K562 (cell line): ENCODE results near the gene TPRG1L. TPM values are rescaled to one million over a fixed set of nuclear protein-coding genes. Genes with fewer than 3 reads are reported as not detected.

ENCODE experiments used
- ATAC-seq: fragments of 200-7000 bp; cut with Tn5 transposase; 3 replicates; pipeline ENCODE4 v1.9.1; 2020; ENCODE audit warnings: moderate library complexity
- BruUV-seq: library from RNA; stranded (reverse); fragments of 400-500 nt; replicated peaks from 2 replicates; lab custom pipeline; 2021; lab: Mats Ljungman, UMichigan
- CTCF ChIA-PET: fragments of 300-600 bp; formaldehyde crosslinking; extraction: SDS; loops from one replicate; lab custom pipeline; 2021; ENCODE audit warnings: low intra/inter-chr PET ratio; lab: Yijun Ruan, JAX
- POLR2A ChIA-PET: fragments of 300-600, 350-650 bp; sonication (Branson Sonifier 250); formaldehyde crosslinking; extraction: SDS; loops from one replicate; lab custom pipeline; 2021; ENCODE audit warnings: antibody characterized with exemption, inconsistent platforms; lab: Yijun Ruan, JAX
- DNase-seq, 4 experiments: peaks; one replicate each; pipeline versions ENCODE4 v3.0.0 to v3.0.0-alpha.2; 2011 to 2018; ENCODE audit warnings: low spot score in 3 of 4, mixed read lengths in 3 of 4; ENCODE audit errors: extremely low read depth in 1 of 4
- FAIRE-seq: peaks from 2 replicates; lab custom pipeline; 2011; peaks lifted over from hg19 to GRCh38; lab: Jason Lieb, UNC
- H2AFZ ChIP-seq: 2 replicates; pipeline ENCODE4 v1.6.0; 2011; ENCODE audit warnings: low read depth, low read length, control low read depth, inconsistent platforms
- H3K27ac ChIP-seq: fragments of 200-600 bp; 3 replicates; pipeline ENCODE4 v1.8.0; 2011; ENCODE audit warnings: low read depth, mild to moderate bottlenecking, control low read depth, inconsistent platforms, low read length, moderate library complexity, mixed read lengths; ENCODE audit errors: extremely low read depth
- H3K27me3 ChIP-seq, 2 experiments: fragments of 300-600 bp in 1 of 2; 2 replicates in 1 of 2; 3 replicates in 1 of 2; pipeline versions ENCODE4 v1.6.0 to v1.8.0; 2011; ENCODE audit warnings: inconsistent platforms in 2 of 2, low read length in 2 of 2, mild to moderate bottlenecking in 1 of 2, mixed read lengths in 1 of 2, moderate library complexity in 1 of 2; ENCODE audit not compliant: control insufficient read depth in 2 of 2, insufficient read depth in 2 of 2
- H3K36me3 ChIP-seq: fragments of 300-600 bp; 3 replicates; pipeline ENCODE4 v1.8.0; 2011; ENCODE audit warnings: mild to moderate bottlenecking, low read length, inconsistent platforms; ENCODE audit not compliant: control insufficient read depth, insufficient read depth
- H3K4me1 ChIP-seq, 2 experiments: fragments of 200-600 bp in 1 of 2; replicated peaks in 1 of 2; 2 replicates in 1 of 2; 3 replicates in 1 of 2; pipeline versions ENCODE4 v1.5.1 to v1.8.0; 2011; ENCODE audit warnings: inconsistent platforms in 2 of 2, low read length in 2 of 2, mild to moderate bottlenecking in 1 of 2, mixed read lengths in 1 of 2, moderate library complexity in 1 of 2; ENCODE audit not compliant: control insufficient read depth in 2 of 2, insufficient read depth in 2 of 2
- H3K4me2 ChIP-seq: 2 replicates; pipeline ENCODE4 v1.6.1; 2011; ENCODE audit warnings: low read length, control low read depth, inconsistent platforms, mixed read lengths; ENCODE audit not compliant: insufficient read depth
- H3K4me3 ChIP-seq: fragments of 200-600 bp; sonication (generic), shearing (Covaris generic); 2 replicates; pipeline ENCODE4 v1.5.1; 2016; ENCODE audit warnings: control low read depth, inconsistent platforms
- H3K79me2 ChIP-seq: fragments of 200-600 bp; 3 replicates; pipeline ENCODE4 v1.8.0; 2011; ENCODE audit warnings: low read length, inconsistent platforms; ENCODE audit not compliant: control insufficient read depth, insufficient read depth
- H3K9ac ChIP-seq, 2 experiments: 2 replicates each; pipeline versions ENCODE4 v1.6.0 to v1.6.1; 2011; ENCODE audit warnings: low read depth in 2 of 2, low read length in 2 of 2, control low read depth in 1 of 2, inconsistent platforms in 1 of 2, mild to moderate bottlenecking in 1 of 2, mixed read lengths in 1 of 2; ENCODE audit not compliant: insufficient read depth in 1 of 2
- H3K9me1 ChIP-seq: one replicate; pipeline ENCODE4 v1.6.0; 2011; ENCODE audit warnings: inconsistent platforms, mild to moderate bottlenecking, low read length, moderate library complexity; ENCODE audit not compliant: control insufficient read depth, insufficient read depth
- H3K9me3 ChIP-seq: replicated peaks from 2 replicates; pipeline ENCODE4 v1.5.1; 2011; ENCODE audit warnings: low read depth, low read length, inconsistent platforms; ENCODE audit not compliant: control insufficient read depth, insufficient read depth
- H4K20me1 ChIP-seq: replicated peaks from 2 replicates; pipeline ENCODE4 v1.6.1; 2011; ENCODE audit warnings: low read length, inconsistent platforms, mixed read lengths; ENCODE audit not compliant: control insufficient read depth, insufficient read depth
- POLR2G ChIP-seq: fragments of 200-400 bp; formaldehyde crosslinking; IDR thresholded peaks from 2 replicates; pipeline ENCODE4 v1.6.1; 2017; ENCODE audit warnings: low read depth, mild to moderate bottlenecking, antibody characterized with exemption, low read length, moderate library complexity
- YY1 ChIP-seq, 3 experiments: IDR thresholded peaks; 2 replicates each; pipeline ENCODE4 v1.6.1; 2011; ENCODE audit warnings: low read length in 2 of 3, mild to moderate bottlenecking in 2 of 3, moderate library complexity in 2 of 3, borderline replicate concordance in 1 of 3, control low read depth in 1 of 3, low read depth in 1 of 3; ENCODE audit not compliant: insufficient read depth in 3 of 3, insufficient replicate concordance in 2 of 3, control insufficient read depth in 1 of 3, insufficient read length in 1 of 3; ENCODE audit errors: extremely low read depth in 1 of 3
- WGBS: fragments of 100-300 bp; shearing (Covaris generic); methylation state at CpG from one replicate; pipeline ENCODE4 v1.1.6; 2016; ENCODE audit warnings: low coverage, mixed read lengths; ENCODE audit not compliant: insufficient coverage; ENCODE audit errors: missing lambda C conversion rate; 5-methylcytosine and 5-hydroxymethylcytosine counted together
- in situ Hi-C: fragments of 300-500 bp; cut with MboI; formaldehyde crosslinking; loops from 4 replicates; pipeline ENCODE4 v1.15.0; 2018; ENCODE audit warnings: inconsistent platforms, mixed read lengths
- intact Hi-C: fragments of 100-400 bp; cut with micrococcal nuclease; formaldehyde crosslinking; loops from 2 replicates; pipeline ENCODE4 v1.14.2; 2022
- polyA plus RNA-seq, 8 experiments: library from polyadenylated mRNA; depleted of rRNA in 4 of 8; stranded (reverse) in 5 of 8; unstranded in 3 of 8; fragments of >200 nt; fragmentation: Nextera tagmentation in 2 of 8; fragmentation: Illumina TruSeq in 1 of 8; extraction: Ambion mirVana in 2 of 8; extraction: Trizol in 1 of 8; gene quantifications; 2 replicates each; pipeline versions ENCODE4 v1.2.1 to v1.2.3, GENCODE V29; 2011 to 2014; ENCODE audit warnings: inconsistent platforms in 1 of 8, missing spikeins in 1 of 8
- total RNA-seq, 7 experiments: library from RNA; depleted of rRNA in 6 of 7; stranded (reverse); fragments of >200 nt in 6 of 7; fragmentation: Illumina TruSeq in 2 of 7; extraction: Trizol in 2 of 7; gene quantifications; 2 replicates each; pipeline versions ENCODE4 v1.2.1 to v1.2.3, GENCODE V29; 2011 to 2021; ENCODE audit warnings: low replicate concordance in 1 of 7
- TF ChIP-seq, protein P1 (sequence below): sonication (generic); formaldehyde crosslinking; IDR thresholded peaks from 2 replicates; pipeline ENCODE4 v1.8.1; 2023; ENCODE audit warnings: missing genetic modification reagents, mild to moderate bottlenecking, borderline replicate concordance
- TF ChIP-seq, protein P2 (sequence below): fragments of 450-650 bp; formaldehyde crosslinking; IDR thresholded peaks from 2 replicates; pipeline ENCODE4 v1.4.0; 2022; ENCODE audit warnings: missing genetic modification characterization

The TPRG1L gene
- total and polyA plus RNA-seq, 9 of the 15 experiments (the other 6 are each of a cell fraction or from before 2014, with no cell fraction given): 1.6 to 11.0 (median 6.2) TPM

DNA sequence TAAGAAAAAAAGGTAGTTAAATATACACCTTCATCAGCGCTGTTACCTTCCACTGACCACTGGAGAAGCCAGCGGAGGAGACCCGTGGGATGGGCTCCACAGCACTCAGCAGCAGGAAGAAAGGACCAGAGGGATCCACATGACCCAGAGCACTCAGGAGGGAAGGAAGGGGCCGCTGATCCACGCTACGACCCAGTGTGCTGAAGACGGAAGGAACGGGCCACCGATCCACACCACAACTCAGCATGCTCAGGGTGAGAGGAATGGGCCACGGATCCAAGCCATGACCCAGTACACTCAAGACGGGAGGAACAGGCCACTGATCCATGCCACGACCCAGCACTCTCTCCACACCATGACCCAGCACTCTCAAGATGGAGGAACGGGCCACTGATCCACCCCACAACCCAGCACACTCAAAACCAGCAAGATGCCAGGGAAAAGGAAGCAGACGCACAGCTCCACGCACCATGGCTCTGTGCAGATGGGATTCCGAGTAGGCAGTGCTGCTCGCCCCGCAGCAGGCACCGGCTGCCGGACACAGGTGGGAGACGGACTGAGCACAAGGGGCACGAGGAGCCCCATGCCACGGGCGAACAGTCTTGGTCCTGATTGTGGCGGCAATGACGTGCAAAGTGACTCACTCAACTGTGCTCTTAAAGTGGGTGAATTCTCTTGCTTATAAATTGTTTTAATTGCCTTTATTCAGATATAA is 16.4 kb downstream of the TPRG1L start:
- 80% methylated on average over 24 of the region's 26 CpGs for WGBS

More for the DNA sequence above, 16.4 kb downstream of the TPRG1L start:
- H3K27ac ChIP-seq: no peak overlapping the region
- BruUV-seq: no TSS peak
- H3K36me3 ChIP-seq: peaks cover 51% of the 10 kb centered on the region; the same call in 2 of the 3 replicates
- CTCF ChIA-PET: no interaction called here
- H3K9me3 ChIP-seq: no peaks in the 10 kb centered on the region
- H2AFZ ChIP-seq: no peak overlapping the region
- H3K4me1 ChIP-seq: peaks cover 0 to 8% of the 10 kb centered on the region in 2 experiments; a peak in 1 of 5 replicates
- no peak overlapping the region for H3K4me3 ChIP-seq
- H3K4me2 ChIP-seq: no peak overlapping the region
- FAIRE-seq (no peak), ATAC-seq (no peak), DNase-seq (no peak)
- in situ Hi-C loops (no loop called here), intact Hi-C loops (no loop called here)
- TF ChIP-seq, protein P1, sequence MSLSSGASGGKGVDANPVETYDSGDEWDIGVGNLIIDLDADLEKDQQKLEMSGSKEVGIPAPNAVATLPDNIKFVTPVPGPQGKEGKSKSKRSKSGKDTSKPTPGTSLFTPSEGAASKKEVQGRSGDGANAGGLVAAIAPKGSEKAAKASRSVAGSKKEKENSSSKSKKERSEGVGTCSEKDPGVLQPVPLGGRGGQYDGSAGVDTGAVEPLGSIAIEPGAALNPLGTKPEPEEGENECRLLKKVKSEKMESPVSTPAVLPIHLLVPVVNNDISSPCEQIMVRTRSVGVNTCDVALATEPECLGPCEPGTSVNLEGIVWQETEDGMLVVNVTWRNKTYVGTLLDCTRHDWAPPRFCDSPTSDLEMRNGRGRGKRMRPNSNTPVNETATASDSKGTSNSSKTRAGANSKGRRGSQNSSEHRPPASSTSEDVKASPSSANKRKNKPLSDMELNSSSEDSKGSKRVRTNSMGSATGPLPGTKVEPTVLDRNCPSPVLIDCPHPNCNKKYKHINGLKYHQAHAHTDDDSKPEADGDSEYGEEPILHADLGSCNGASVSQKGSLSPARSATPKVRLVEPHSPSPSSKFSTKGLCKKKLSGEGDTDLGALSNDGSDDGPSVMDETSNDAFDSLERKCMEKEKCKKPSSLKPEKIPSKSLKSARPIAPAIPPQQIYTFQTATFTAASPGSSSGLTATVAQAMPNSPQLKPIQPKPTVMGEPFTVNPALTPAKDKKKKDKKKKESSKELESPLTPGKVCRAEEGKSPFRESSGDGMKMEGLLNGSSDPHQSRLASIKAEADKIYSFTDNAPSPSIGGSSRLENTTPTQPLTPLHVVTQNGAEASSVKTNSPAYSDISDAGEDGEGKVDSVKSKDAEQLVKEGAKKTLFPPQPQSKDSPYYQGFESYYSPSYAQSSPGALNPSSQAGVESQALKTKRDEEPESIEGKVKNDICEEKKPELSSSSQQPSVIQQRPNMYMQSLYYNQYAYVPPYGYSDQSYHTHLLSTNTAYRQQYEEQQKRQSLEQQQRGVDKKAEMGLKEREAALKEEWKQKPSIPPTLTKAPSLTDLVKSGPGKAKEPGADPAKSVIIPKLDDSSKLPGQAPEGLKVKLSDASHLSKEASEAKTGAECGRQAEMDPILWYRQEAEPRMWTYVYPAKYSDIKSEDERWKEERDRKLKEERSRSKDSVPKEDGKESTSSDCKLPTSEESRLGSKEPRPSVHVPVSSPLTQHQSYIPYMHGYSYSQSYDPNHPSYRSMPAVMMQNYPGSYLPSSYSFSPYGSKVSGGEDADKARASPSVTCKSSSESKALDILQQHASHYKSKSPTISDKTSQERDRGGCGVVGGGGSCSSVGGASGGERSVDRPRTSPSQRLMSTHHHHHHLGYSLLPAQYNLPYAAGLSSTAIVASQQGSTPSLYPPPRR (CRISPR knock-in tag): no peak
- no peak for TF ChIP-seq YY1 (IDR thresholded peaks at IDR 0.05; ENCODE audit: borderline replicate concordance in 1 of 3, control insufficient read depth in 1 of 3, extremely low read depth in 1 of 3, insufficient read depth in 3 of 3, insufficient read length in 1 of 3, insufficient replicate concordance in 2 of 3, low read depth in 1 of 3, low read length in 2 of 3)
- TF ChIP-seq, protein P2, sequence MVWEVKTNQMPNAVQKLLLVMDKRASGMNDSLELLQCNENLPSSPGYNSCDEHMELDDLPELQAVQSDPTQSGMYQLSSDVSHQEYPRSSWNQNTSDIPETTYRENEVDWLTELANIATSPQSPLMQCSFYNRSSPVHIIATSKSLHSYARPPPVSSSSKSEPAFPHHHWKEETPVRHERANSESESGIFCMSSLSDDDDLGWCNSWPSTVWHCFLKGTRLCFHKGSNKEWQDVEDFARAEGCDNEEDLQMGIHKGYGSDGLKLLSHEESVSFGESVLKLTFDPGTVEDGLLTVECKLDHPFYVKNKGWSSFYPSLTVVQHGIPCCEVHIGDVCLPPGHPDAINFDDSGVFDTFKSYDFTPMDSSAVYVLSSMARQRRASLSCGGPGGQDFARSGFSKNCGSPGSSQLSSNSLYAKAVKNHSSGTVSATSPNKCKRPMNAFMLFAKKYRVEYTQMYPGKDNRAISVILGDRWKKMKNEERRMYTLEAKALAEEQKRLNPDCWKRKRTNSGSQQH (CRISPR knock-in tag): no peak
- 0 out of 2 replicates have a peak, but pooled peaks have one; percentile 16 for TF ChIP-seq POLR2G
- TF ChIP-seq, all 486 proteins: peak for 1
- 0 out of 2 replicates have a peak, but pooled peaks cover 7% of the 10 kb centered on the region for H4K20me1 ChIP-seq
- no peaks in the 10 kb centered on the region for H3K9me1 ChIP-seq
- no peaks in the 10 kb centered on the region for H3K79me2 ChIP-seq
- POLR2A ChIA-PET: interaction anchor here (1.8 kb wide), 1 partner anchor 10 kb away, joined by 8 read pairs; no protein-coding TSS in a partner anchor
- peak overlapping the region in 1 of 2 experiments; percentile 43; a peak in 1 of 4 replicates for H3K9ac ChIP-seq
- H3K27me3 ChIP-seq: no peaks in the 10 kb centered on the region
